Activated B cell treated with CpG ODN at 0.5 μM for 24 hours (primary cell): Measurements from ENCODE around the gene RIPOR2. TPM values are rescaled to one million over a fixed set of nuclear protein-coding genes. Genes with fewer than 3 reads are reported as not detected.

Source experiments
- ATAC-seq: fragments of 200-7000 bp; cut with Tn5 transposase; one replicate; pipeline ENCODE4 v1.10.0; 2021; ENCODE audit warnings: low read depth, mild to moderate bottlenecking, moderate library complexity
- CTCF ChIA-PET: fragments of 350-600 bp; sonication (Branson Sonifier 250); formaldehyde crosslinking; loops from one replicate; lab custom pipeline; 2021; ENCODE audit warnings: antibody characterized with exemption; lab: Charles Lee
- POLR2A ChIA-PET: fragments of 350-600 bp; sonication (Branson Sonifier 250); formaldehyde crosslinking; loops from one replicate; lab custom pipeline; 2021; ENCODE audit warnings: antibody characterized with exemption; lab: Charles Lee
- DNase-seq: peaks from one replicate; pipeline ENCODE4 v3.0.0; 2022
- H3K27ac Mint-ChIP-seq: one replicate; pipeline ENCODE4 v1.8.0; 2020; ENCODE audit warnings: mixed read lengths
- H3K27me3 Mint-ChIP-seq: one replicate; pipeline ENCODE4 v1.8.0; 2021; ENCODE audit warnings: mixed read lengths
- H3K36me3 Mint-ChIP-seq: one replicate; pipeline ENCODE4 v1.8.0; 2021; ENCODE audit warnings: low read depth, mixed read lengths
- H3K4me1 Mint-ChIP-seq: one replicate; pipeline ENCODE4 v1.8.0; 2021; ENCODE audit warnings: mixed read lengths
- H3K4me3 Mint-ChIP-seq: one replicate; pipeline ENCODE4 v1.8.0; 2020; ENCODE audit warnings: mild to moderate bottlenecking, mixed read lengths
- H3K9me3 Mint-ChIP-seq: one replicate; pipeline ENCODE4 v1.8.0; 2020; ENCODE audit warnings: mixed read lengths
- intact Hi-C: fragments of 100-400 bp; cut with micrococcal nuclease; formaldehyde crosslinking; loops from one replicate; pipeline ENCODE4 v1.15.1; 2024
- total RNA-seq: library from RNA; stranded (reverse); gene quantifications from 2 replicates; pipeline ENCODE4 v1.2.3, GENCODE V29; 2022
- TF ChIP-seq, protein P1 (sequence below): fragments of 200-600 bp; IDR thresholded peaks from one replicate; pipeline ENCODE4 v1.8.0; 2022; ENCODE audit warnings: antibody characterized with exemption, mild to moderate bottlenecking

The RIPOR2 gene
- total RNA-seq, 1 donor from 2014 or later, result 302 TPM

DNA sequence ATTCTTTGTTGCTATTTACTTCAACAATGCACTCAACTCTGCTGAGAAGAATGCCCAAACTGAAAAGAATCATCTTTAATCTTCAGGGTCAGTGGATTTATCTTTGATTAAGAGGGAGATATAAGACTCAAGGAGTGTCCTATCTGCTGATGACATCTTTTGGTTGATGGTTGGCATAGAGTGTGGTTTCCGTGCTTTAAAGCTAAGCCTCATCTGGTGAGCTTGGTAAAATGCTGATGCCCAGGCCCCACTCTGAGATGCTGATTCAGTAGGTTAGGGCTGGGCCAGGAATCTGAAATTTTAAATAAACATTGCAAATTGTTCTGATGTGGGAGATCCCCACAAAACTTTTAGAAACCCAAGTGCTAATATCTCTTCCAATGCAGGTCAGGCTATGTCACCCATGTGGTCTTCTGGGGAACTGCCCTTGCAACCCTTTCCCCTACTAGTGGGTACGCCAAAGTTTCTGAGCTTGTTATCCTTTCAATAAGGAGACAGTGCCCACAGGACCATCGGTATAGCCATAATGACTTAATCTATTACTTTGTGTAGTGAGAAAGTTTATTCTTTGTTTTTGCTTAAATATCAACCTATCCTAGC, 68.6 kb downstream of the RIPOR2 start:
- Mint-ChIP-seq H3K27me3 (no peaks in the 10 kb centered on the region), H3K36me3 (peaks cover 87% of the 10 kb centered on the region), H3K4me3 (no peak overlapping the region), H3K9me3 (no peaks in the 10 kb centered on the region), H3K4me1 (peaks cover 56% of the 10 kb centered on the region), H3K27ac (peak overlapping the region; percentile 75)
- ChIA-PET CTCF (interaction anchor here (1.2 to 1.7 kb wide), 3 partner anchors 10 to 124 kb away, joined by 3 to 7 read pairs (median 5); no protein-coding TSS in a partner anchor), POLR2A (interaction anchor here (1.0 to 1.5 kb wide), 2 partner anchors 11 to 32 kb away, joined by 3 to 5 read pairs; no protein-coding TSS in a partner anchor)
- ATAC-seq (no peak), DNase-seq (no peak)
- intact Hi-C loops, result no loop called here
- TF ChIP-seq, protein P1, sequence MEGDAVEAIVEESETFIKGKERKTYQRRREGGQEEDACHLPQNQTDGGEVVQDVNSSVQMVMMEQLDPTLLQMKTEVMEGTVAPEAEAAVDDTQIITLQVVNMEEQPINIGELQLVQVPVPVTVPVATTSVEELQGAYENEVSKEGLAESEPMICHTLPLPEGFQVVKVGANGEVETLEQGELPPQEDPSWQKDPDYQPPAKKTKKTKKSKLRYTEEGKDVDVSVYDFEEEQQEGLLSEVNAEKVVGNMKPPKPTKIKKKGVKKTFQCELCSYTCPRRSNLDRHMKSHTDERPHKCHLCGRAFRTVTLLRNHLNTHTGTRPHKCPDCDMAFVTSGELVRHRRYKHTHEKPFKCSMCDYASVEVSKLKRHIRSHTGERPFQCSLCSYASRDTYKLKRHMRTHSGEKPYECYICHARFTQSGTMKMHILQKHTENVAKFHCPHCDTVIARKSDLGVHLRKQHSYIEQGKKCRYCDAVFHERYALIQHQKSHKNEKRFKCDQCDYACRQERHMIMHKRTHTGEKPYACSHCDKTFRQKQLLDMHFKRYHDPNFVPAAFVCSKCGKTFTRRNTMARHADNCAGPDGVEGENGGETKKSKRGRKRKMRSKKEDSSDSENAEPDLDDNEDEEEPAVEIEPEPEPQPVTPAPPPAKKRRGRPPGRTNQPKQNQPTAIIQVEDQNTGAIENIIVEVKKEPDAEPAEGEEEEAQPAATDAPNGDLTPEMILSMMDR, result no peak

DNA sequence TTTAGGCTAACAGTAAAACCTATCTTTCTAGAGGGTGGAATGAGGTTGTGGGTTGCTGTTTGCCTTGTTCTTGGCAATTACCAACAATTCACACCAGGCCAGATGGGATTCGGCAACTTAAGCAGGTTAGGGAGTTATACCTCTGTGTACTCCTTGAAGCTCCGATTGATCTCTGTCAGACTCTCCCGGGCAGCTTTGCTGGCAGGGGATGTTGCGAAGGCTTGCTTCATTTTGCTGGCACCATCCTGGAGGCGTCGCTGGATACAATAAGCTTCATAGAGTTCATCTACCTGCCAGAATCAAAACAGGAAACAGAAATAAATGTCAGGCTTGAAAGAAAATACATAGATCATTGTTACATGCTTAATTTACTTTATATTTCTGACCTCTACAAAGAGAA, 70.6 kb downstream of the RIPOR2 start:
- Mint-ChIP-seq H3K4me3 (no peak overlapping the region), H3K4me1 (peaks cover 76% of the 10 kb centered on the region), H3K27ac (peak overlapping the region; percentile 77), H3K9me3 (no peaks in the 10 kb centered on the region), H3K36me3 (peaks cover 89% of the 10 kb centered on the region), H3K27me3 (no peaks in the 10 kb centered on the region)
- intact Hi-C loops, result no loop called here
- POLR2A ChIA-PET, result no interaction called here
- ATAC-seq (no peak), DNase-seq (no peak)
- TF ChIP-seq, protein P1, result no peak
- CTCF ChIA-PET, result interaction anchor here (1.1 to 2.1 kb wide), 3 partner anchors 126 to 205 kb away, joined by 4 to 7 read pairs (median 5); no protein-coding TSS in a partner anchor

DNA sequence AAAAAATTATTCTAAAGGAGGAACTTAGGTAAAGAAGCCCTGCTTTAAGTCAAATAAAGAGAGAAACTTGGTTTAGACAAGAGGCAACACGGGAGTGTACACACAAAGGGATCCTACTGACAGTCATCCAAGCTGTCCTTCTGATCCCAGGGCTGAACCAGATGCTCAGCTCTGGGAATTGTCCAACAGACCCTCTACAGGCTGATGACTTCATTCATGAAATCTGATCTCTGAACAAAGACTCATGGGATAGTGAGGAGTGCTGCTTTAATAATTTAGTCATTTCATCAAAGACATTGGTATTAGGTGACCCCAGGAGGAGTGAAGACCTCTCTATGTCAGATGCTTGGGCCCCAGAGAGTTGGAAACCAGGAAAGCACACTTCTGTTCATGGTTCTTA, 71.4 kb downstream of the RIPOR2 start:
- peak overlapping the region; percentile 77 for H3K27ac Mint-ChIP-seq
- CTCF ChIA-PET, result interaction anchor here (1.1 to 2.1 kb wide), 3 partner anchors 127 to 206 kb away, joined by 4 to 7 read pairs (median 5); no protein-coding TSS in a partner anchor
- DNase-seq (no peak), ATAC-seq (no peak)
- no peaks in the 10 kb centered on the region for H3K27me3 Mint-ChIP-seq
- TF ChIP-seq, protein P1, result no peak
- POLR2A ChIA-PET, result interaction anchor here (0.9 kb wide), 1 partner anchor 11 kb away, joined by 3 read pairs; no protein-coding TSS in a partner anchor
- H3K4me1 Mint-ChIP-seq, result peaks cover 84% of the 10 kb centered on the region
- H3K4me3 Mint-ChIP-seq, result no peak overlapping the region
- intact Hi-C loops, result no loop called here
- H3K36me3 Mint-ChIP-seq, result peaks cover 96% of the 10 kb centered on the region
- no peaks in the 10 kb centered on the region for H3K9me3 Mint-ChIP-seq

DNA sequence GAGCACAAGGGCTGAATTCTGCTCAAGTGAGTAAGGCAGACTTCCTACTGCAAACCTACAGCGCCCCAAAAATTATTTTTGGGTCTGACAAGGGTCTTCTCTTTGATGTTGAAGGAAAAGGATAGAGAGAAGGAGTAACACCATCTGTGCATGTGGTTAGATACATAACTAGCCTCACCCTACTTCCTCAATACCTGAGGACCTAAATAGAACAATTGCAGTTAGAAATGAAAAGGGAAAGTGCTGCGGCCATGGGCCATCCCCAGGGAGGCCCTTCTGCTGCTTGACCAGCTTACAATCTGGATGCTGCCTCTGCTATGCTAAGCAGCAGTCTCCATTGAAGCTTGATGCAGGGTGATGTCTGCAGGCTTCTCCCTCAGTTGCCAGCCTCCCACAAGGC, 73.8 kb downstream of the RIPOR2 start:
- H3K27me3 Mint-ChIP-seq, result no peaks in the 10 kb centered on the region
- peak overlapping the region; percentile 15 for H3K4me3 Mint-ChIP-seq
- peaks cover 96% of the 10 kb centered on the region for H3K36me3 Mint-ChIP-seq
- TF ChIP-seq, protein P1, result no peak
- POLR2A ChIA-PET, result interaction anchor here (0.5 to 1.5 kb wide), 4 partner anchors 49 to 417 kb away, joined by 3 to 6 read pairs (median 5); partner anchors contain the start of gene CARMIL1
- H3K4me1 Mint-ChIP-seq, result peaks cover 94% of the 10 kb centered on the region
- CTCF ChIA-PET, result interaction anchor here (0.9 to 1.5 kb wide), 3 partner anchors 128 to 165 kb away, joined by 3 to 5 read pairs (median 4); no protein-coding TSS in a partner anchor
- no peaks in the 10 kb centered on the region for H3K9me3 Mint-ChIP-seq
- ATAC-seq (peak; percentile 59), DNase-seq (peak; percentile 23)
- intact Hi-C loops, result no loop called here
- H3K27ac Mint-ChIP-seq, result peak overlapping the region; percentile 92

DNA sequence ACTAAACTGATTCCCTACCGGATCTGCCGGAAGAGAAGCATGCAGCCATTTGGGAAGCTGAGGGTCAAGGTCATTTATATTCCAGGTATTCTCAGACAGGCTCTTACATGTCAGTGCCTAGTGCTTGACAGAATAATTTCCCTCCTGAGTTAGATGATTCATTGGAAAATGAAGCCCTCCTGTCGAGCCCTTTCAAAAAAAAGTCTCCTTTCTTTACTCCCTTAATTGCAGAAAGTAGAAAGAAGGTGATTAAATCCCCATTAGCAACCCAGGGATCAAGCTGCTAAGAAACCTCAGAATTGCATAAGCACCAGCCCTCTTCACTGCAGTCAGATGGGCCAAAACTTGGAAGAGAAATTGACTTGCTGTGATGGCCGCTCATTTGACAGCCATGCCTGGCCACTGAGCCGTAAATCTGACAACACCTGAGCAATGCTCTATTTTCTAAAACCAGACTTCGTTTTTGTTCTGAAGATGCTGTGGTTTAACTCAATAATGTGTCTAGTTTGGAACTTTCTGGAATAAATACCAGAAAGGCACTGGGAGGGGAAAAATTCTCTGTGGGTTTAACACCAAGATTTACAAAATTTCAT, 76.1 kb downstream of the RIPOR2 start:
- intact Hi-C loops, result loop anchor here (2.0 kb wide), 1 partner anchor 23 kb away; no protein-coding TSS in a partner anchor
- ChIA-PET CTCF (interaction anchor here (0.7 to 4.7 kb wide), 4 partner anchors 50 to 158 kb away, joined by 3 to 98 read pairs (median 47); no protein-coding TSS in a partner anchor), POLR2A (no interaction called here)
- peaks cover 92% of the 10 kb centered on the region for H3K4me1 Mint-ChIP-seq
- H3K9me3 Mint-ChIP-seq, result no peaks in the 10 kb centered on the region
- TF ChIP-seq, protein P1, result no peak
- H3K27ac Mint-ChIP-seq, result peak overlapping the region; percentile 92
- H3K27me3 Mint-ChIP-seq, result no peaks in the 10 kb centered on the region
- no peak for DNase-seq
- peaks cover 95% of the 10 kb centered on the region for H3K36me3 Mint-ChIP-seq
- peak overlapping the region; percentile 50 for H3K4me3 Mint-ChIP-seq
- ATAC-seq, result no peak
